HUES64 (cell line): ENCODE measurements around the gene RETREG1. TPM values are rescaled to one million over a fixed set of nuclear protein-coding genes. Genes with fewer than 3 reads are reported as not detected.
"Not testable (repeated sequence)": the region's sequence is repeated elsewhere in the genome, so short reads cannot be mapped to it uniquely, and the experiment has no call there.

ENCODE experiments used
- H3K27ac ChIP-seq: 2 replicates; pipeline ENCODE4 v1.7.0; 2013; ENCODE audit warnings: low read depth, low read length, inconsistent platforms
- H3K27me3 ChIP-seq: 2 replicates; pipeline ENCODE4 v1.6.1; 2013; ENCODE audit warnings: mild to moderate bottlenecking, low read length; ENCODE audit not compliant: insufficient read depth
- H3K36me3 ChIP-seq: 2 replicates; pipeline ENCODE4 v1.6.1; 2013; ENCODE audit warnings: mild to moderate bottlenecking, low read length; ENCODE audit not compliant: insufficient read depth
- H3K4me1 ChIP-seq: 2 replicates; pipeline ENCODE4 v1.6.1; 2013; ENCODE audit warnings: mild to moderate bottlenecking, low read length, moderate library complexity; ENCODE audit not compliant: insufficient read depth
- H3K4me3 ChIP-seq: 2 replicates; pipeline ENCODE4 v1.5.1; 2013; ENCODE audit warnings: mild to moderate bottlenecking, low read length, moderate library complexity
- H3K9ac ChIP-seq: 2 replicates; pipeline ENCODE4 v1.6.1; 2013; ENCODE audit warnings: mild to moderate bottlenecking, low read depth, low read length
- H3K9me3 ChIP-seq: 2 replicates; pipeline ENCODE4 v1.6.1; 2013; ENCODE audit warnings: low read depth, low read length; ENCODE audit not compliant: insufficient read depth
- WGBS: fragments of 150-250, 120-280 bp; methylation state at CpG from one replicate; pipeline ENCODE4 v1.1.7; 2013; ENCODE audit warnings: missing lambda C conversion rate; 5-methylcytosine and 5-hydroxymethylcytosine counted together
- polyA plus RNA-seq, 2 experiments: library from polyadenylated mRNA; stranded (reverse); fragments of 50-300 nt; gene quantifications; one replicate each; pipeline ENCODE4 v1.2.3, GENCODE V29; 2013

Gene RETREG1
- polyA plus RNA-seq (2013, experiment 1 of 2): 1.7 TPM
- 1.8 TPM for polyA plus RNA-seq (2013, experiment 2 of 2)

GRCh38 chr5:16616536-16617273, at the start of gene RETREG1:
RETREG1 (minus strand) TSS chr5:16616997; CDS start chr5:16616971, 26 bp downstream.
- Histone ChIP-seq H3K36me3 (no peaks in the 10 kb centered on the region), H3K27me3 (peaks cover 65% of the 10 kb centered on the region), H3K4me1 (peaks cover 27% of the 10 kb centered on the region), H3K9me3 (no peaks in the 10 kb centered on the region), H3K27ac (no peak within 1 kb of the TSS), H3K4me3 (peak within 1 kb of the TSS; percentile 72), H3K9ac (peak within 1 kb of the TSS; percentile 45; the same call in 1 of the 2 replicates)
- WGBS: under 1% methylated on average over 86 of the region's 86 CpGs

GRCh38 chr5:16666130-16666882, 49.5 kb upstream of the RETREG1 start:
- WGBS: 94% methylated on average over 19 of the region's 19 CpGs
- no peak overlapping the region for H3K9ac ChIP-seq
- H3K4me3 ChIP-seq: no peak overlapping the region
- H3K27ac ChIP-seq: no peak overlapping the region
- H3K36me3 ChIP-seq: peaks cover 75% of the 10 kb centered on the region
- H3K9me3 ChIP-seq: no peaks in the 10 kb centered on the region
- H3K4me1 ChIP-seq: no peaks in the 10 kb centered on the region
- H3K27me3 ChIP-seq: no peaks in the 10 kb centered on the region

GRCh38 chr5:16665601-16666000, 48.8 kb upstream of the RETREG1 start:
- 95% methylated on average over 3 of the region's 3 CpGs for WGBS
- no peaks in the 10 kb centered on the region for H3K4me1 ChIP-seq
- H3K9ac ChIP-seq: no peak overlapping the region
- no peak overlapping the region for H3K27ac ChIP-seq
- H3K36me3 ChIP-seq: peaks cover 68% of the 10 kb centered on the region
- H3K27me3 ChIP-seq: no peaks in the 10 kb centered on the region
- H3K9me3 ChIP-seq: no peaks in the 10 kb centered on the region
- H3K4me3 ChIP-seq: no peak overlapping the region

DNA sequence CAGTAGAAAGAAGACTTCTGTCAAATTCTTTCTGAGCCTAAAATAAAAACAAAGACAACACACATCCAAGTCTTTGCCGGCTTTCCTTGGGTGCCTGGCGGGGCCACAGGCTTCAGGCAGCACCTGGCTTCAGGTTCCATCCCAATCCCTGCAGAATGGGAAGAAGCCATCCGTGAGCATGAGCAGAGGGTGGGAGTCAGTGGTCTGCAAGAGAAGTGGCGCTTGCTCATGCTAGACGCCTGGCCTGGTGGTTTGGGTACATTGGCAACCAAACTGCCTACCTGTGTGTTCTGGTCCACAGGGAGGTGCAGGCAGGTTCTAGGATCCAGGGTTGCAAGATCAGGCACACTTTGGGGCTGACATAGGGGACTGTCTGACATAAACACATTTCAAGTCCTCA, 47.6 kb upstream of the RETREG1 start:
- no peaks in the 10 kb centered on the region for H3K4me1 ChIP-seq
- no peaks in the 10 kb centered on the region for H3K27me3 ChIP-seq
- no peak overlapping the region for H3K4me3 ChIP-seq
- no peak overlapping the region for H3K27ac ChIP-seq
- H3K9ac ChIP-seq: no peak overlapping the region
- no peaks in the 10 kb centered on the region for H3K9me3 ChIP-seq
- H3K36me3 ChIP-seq: peaks cover 56% of the 10 kb centered on the region
- 95% methylated on average over 5 of the region's 5 CpGs for WGBS

GRCh38 chr5:16663840-16664239, 47.0 kb upstream of the RETREG1 start:
- no peaks in the 10 kb centered on the region for H3K27me3 ChIP-seq

GRCh38 chr5:16661713-16662112, 44.9 kb upstream of the RETREG1 start:
- no peaks in the 10 kb centered on the region for H3K9me3 ChIP-seq
- no peaks in the 10 kb centered on the region for H3K27me3 ChIP-seq
- no peak overlapping the region for H3K4me3 ChIP-seq
- H3K27ac ChIP-seq: no peak overlapping the region
- 100% methylated on average over 2 of the region's 2 CpGs for WGBS
- H3K4me1 ChIP-seq: no peaks in the 10 kb centered on the region
- no peak overlapping the region for H3K9ac ChIP-seq
- H3K36me3 ChIP-seq: peaks cover 30% of the 10 kb centered on the region

More at GRCh38 chr5:16663840-16664239, 47.0 kb upstream of the RETREG1 start:
- no peak overlapping the region for H3K9ac ChIP-seq
- WGBS: 90% methylated on average over 4 of the region's 4 CpGs
- no peak overlapping the region for H3K4me3 ChIP-seq
- H3K36me3 ChIP-seq: peaks cover 51% of the 10 kb centered on the region
- H3K4me1 ChIP-seq: no peaks in the 10 kb centered on the region
- H3K9me3 ChIP-seq: no peaks in the 10 kb centered on the region
- no peak overlapping the region for H3K27ac ChIP-seq

- Histone ChIP-seq H3K4me3 (no peak overlapping the region), H3K27me3 (no peaks in the 10 kb centered on the region), H3K9me3 (no peaks in the 10 kb centered on the region), H3K9ac (no peak overlapping the region), H3K36me3 (peaks cover 23% of the 10 kb centered on the region), H3K27ac (no peak overlapping the region), H3K4me1 (no peaks in the 10 kb centered on the region)
- 75% methylated on average over 5 of the region's 5 CpGs for WGBS
Measured at GRCh38 chr5:16660982-16661381, 44.2 kb upstream of the RETREG1 start.

DNA sequence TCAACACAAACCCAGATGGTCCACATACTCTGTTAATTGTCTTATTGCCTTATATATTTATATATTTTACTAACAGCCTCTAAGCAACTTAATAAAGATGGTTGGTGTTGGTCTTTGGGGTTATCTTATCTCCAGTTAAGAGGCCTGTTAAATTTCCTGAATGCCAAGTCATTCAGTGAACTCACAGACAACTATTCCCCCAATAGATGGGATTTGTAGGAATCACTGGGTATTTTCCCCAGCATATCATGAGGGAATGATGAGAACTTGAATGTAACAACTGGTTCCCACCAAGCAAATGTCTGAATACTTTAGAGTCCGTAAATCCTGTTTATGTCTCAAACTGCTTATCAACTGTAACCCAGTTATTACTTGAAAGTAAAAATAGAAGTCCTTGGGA, 42.7 kb upstream of the RETREG1 start:
- Histone ChIP-seq H3K9ac (no peak overlapping the region), H3K27ac (no peak overlapping the region), H3K9me3 (no peaks in the 10 kb centered on the region), H3K4me1 (no peaks in the 10 kb centered on the region), H3K36me3 (peaks cover 8% of the 10 kb centered on the region), H3K4me3 (no peak overlapping the region), H3K27me3 (no peaks in the 10 kb centered on the region)
- 78% methylated on average over 1 of the region's 1 CpG for WGBS

GRCh38 chr5:16656561-16657191, 39.9 kb upstream of the RETREG1 start:
- Histone ChIP-seq H3K4me1 (no peaks in the 10 kb centered on the region), H3K36me3 (no peaks in the 10 kb centered on the region), H3K9ac (no peak overlapping the region), H3K27me3 (no peaks in the 10 kb centered on the region), H3K27ac (no peak overlapping the region), H3K4me3 (no peak overlapping the region), H3K9me3 (no peaks in the 10 kb centered on the region)
- WGBS: 85% methylated on average over 2 of the region's 2 CpGs

DNA sequence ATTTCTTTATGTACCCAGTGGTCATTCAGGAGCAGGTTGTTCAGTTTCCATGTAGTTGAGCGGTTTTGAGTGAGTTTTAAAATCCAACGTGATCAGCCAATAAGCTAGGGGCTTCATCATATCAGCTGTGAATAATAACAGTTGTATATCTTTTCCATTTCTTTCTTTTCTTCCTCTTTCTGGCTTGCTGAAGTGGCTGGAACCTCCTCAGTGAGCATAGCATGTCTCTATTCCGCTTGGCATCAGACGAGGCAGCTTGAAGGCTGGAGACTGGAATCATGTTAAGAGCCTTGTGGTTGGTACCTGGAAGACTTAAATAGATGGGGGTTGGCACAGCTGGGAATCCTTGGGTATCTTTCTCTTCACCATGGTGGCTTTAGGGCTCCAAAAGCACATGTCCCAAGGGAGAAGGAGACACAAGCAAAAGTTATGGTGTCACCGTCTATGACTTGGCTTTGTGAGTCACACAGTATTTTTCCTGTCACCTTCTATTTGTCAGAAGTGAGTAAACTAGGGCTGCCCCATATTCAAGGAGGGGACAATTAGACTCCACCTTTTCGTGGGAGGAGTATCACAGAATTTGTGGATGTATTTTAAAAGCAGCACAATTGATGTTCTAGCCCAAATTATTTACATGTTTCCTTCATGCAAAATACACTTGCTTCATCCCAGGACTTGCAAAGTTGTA, 38.0 kb upstream of the RETREG1 start:
- Histone ChIP-seq H3K9ac (no peak overlapping the region), H3K36me3 (no peaks in the 10 kb centered on the region), H3K4me1 (no peaks in the 10 kb centered on the region), H3K9me3 (peaks cover 1% of the 10 kb centered on the region), H3K4me3 (no peak overlapping the region), H3K27ac (no peak overlapping the region), H3K27me3 (no peaks in the 10 kb centered on the region)
- WGBS: 65% methylated on average over 3 of the region's 6 CpGs

DNA sequence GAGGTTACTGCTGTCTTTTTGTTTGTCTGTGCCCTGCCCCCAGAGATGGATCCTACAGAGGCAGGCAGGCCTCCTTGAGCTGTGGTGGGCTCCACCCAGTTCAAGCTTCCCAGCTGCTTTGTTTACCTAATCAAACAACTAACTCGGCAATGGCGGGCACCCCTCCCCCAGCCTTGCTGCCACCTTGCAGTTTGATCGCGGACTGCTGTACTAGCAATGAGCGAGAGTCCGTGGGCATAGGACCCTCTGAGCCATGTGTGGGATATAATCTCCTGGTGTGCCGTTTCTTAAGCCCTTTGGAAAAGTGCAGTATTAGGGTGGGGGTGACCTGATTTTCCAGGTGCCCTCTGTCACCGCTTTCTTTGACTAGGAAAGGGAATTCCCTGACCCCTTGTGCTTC, 31.9 kb upstream of the RETREG1 start:
- H3K4me3 ChIP-seq, H3K9ac ChIP-seq, H3K27ac ChIP-seq, H3K36me3 ChIP-seq, H3K9me3 ChIP-seq, H3K27me3 ChIP-seq, H3K4me1 ChIP-seq: not testable (repeated sequence)
- WGBS: 85% methylated on average over 8 of the region's 8 CpGs
